HG03280 (cell line): Measurements from ENCODE around the gene KREMEN1.

Experiments
- ATAC-seq: cut with Tn5 transposase; IDR thresholded peaks from one replicate; pipeline ENCODE4 v1.9.1; 2021; ENCODE audit warnings: mild to moderate bottlenecking, moderate library complexity; ENCODE audit not compliant: unreplicated experiment

KREMEN1 gene

GRCh38 chr22:29148036-29148435, 75.2 kb downstream of the KREMEN1 start:
- no peak for ATAC-seq

DNA sequence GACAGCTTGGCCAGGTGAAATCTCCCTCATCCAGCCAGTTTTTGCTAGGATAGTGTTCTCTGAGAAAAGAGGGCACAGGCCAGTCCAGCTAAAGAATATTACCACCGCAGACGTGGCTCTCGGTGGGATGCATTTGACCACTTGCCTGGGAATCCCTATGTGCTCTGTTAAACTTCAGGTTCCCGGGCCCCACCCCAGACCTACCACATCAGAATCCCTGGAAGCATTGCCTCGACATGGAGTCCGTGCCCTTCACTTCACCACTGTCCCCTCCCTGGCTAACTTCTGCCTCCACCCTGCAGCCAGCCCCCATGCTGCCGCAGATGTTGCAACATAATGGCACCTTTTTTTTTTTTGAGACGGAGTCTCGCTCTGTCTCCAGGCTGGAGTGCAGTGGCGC, 76.0 kb downstream of the KREMEN1 start:
- no peak for ATAC-seq

DNA sequence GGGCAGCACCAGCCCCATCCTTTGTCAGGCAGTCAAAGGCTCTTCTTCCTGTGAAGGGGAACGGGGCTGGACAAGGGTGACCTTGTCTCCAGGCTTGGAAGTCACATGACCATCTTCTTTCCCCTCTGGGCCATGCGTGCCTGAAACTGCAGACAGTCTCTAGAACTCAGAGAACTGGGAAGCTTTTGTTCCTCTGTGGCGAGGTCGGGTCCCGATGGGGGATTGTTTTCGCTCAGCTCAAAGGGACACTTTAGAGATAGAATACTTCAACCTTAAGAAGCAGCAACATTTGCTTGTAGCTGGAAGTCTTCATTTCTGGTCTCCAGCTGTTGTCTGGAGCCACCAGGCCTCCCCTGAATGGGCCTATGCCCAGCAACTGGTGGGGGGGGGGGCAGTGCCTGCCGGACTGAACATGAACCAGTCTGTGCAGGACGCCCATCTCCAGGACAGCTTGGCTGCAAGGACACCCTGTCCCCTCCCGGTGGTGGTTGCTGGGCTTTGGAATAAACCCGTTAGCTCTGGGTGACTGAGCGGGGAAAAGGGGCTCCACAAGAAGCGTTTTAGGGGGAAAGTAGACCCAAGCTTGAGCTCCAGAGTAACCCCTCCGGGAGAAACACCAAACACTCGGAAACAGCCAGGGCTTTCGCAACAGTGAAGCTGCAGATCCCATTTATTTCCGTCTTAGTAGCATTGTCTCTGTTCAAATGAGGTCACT, 77.2 kb downstream of the KREMEN1 start:
- no peak for ATAC-seq

- ATAC-seq: no peak
Measured at GRCh38 chr22:29150701-29151100, 77.9 kb downstream of the KREMEN1 start.

DNA sequence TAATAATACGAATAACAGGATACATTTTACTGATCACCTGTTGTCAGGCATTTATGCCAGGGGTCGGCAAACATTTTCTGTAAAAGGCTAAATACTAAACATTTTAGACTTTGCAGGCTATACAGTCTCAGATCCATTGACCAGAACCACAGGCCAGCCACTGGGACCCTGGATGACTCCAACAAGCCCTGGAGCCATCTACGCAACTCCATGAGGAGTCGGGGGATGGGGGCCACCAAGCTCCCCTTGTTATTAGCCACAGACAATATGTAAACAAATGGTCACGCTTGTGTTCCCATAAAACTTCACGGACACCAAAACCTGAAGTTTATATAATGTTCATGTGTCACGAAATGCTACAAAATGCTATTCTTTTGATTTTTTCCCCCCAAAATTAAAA, 78.5 kb downstream of the KREMEN1 start:
- ATAC-seq: no peak

DNA sequence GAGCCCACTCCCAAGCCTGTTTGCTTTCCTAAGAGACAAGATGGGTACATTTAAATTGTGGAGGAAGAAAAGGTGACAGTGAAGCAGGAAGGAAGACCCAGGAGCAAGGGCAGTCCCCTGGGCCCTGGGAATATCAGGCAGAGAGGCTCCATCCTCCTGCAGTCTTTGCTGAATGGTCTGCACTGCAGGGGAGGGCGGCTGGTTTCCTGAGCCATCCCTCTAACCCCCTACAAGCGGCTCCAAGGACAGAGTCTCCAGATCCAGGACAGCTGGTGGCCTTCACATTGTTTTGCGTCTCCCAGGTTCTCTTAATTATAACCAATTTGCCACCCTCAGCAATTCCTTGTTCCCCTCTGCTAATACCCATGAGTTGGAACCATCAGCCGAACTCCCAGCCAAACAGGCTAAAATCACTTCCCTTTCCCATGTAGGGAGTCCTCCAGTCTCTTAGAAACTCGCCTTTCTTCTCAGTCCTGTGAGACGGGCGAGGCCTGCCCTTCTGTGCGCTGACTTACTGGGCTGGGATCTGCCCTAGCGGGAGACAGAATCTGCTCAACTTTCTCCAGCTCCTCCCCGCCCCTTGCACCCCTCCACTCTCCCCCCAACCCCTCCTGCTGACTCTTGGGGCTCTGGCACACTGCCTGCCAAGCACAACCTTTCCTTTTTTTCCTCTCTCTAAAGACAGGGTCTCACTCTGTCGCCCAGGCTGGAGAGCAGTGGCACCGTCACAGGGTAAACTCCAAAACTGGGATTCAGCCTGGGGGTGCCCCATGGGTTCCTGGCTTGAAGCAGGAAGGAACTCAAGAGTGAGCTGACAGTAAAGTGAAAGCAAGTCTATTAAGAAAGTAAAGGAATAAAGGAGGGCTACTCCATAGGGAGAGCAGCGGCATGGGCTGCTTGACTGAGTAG, 79.5 kb downstream of the KREMEN1 start:
- no peak for ATAC-seq

DNA sequence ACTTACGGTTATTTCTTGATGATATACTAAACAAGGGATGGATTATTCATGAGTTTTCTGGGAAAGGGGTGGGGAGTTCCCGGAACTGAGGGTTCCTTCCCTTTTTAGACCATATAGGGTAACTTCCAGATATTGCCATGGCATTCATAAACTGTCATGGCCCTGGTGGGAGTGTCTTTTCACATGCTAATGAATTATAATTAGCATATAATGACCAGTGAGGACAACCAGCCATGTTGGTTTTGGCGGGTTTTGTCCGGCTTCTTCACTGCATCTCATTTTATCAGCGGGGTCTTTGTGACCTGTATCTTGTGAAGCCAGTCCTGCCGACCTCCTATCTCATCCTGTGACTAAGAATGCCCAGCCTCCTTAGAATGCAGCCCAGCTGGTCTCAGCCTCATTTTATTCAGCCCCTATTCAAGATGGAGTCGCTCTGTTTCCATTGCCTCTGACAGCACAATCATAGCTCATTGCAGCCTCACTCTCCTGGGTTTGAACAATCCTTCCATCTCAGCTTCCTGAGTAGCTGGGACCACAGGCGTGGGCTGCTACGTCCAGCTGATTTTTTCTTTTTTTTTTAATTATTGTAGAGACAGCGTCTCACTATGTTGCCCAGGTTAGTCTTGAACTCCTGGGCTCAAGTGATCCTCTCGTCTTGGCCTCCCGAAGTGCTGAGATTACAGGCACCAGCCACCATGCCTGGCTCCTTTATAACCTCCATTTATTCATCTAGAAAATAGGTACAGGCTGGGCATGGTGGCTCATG, 80.3 kb downstream of the KREMEN1 start:
- no peak for ATAC-seq

DNA sequence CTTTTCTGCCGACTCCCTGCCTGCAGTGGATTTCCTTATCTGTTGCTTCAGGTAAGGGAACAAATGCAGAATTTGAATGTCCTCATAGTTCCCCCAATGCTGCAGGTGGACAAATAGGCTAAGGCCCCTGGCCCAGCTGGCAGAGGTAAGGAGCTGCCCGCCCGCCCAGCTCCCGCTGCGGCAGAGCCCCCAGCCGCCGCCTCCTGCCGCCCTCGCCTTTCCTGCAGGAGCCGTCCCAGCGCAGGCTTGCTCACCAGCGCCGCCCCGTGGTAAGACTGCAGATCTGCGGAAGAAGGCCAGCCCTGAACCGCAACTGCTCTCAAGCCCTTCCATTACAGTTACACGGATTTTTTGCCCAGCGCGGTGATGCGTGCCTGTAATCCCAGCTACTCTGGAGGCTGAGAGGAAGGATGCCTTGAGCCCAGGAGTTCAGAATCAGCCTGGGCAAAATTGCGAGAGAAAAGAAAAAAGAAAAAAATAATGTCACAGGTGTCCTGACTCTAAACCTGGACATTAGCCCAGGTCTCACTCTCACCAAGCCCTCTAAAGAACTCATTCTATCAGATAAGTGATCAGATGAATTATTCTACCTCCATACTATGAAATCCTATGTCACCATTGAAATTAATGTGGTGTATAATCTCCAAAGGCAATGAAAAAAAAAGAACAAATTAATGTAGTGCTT, 81.7 kb downstream of the KREMEN1 start:
- peak; percentile 68 for ATAC-seq

DNA sequence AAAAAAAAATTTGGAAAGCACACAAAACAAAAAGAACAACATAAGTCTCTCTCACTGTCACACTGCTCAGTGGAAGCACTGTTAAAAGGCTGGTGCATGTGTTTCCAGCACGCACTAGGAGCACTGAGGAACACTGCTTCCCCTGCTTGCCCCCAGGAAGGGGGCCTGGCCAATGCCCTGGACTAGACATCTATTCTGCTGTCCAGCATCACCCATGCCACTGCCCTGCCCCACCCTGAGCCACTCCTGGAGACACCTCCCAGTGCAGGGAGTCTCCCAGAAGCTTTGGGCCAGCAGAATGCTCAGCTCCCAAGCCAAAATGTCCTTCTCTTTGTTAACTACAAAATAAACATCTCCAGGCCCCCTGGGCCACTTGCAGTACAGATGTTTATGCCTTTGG, 83.1 kb downstream of the KREMEN1 start:
- no peak for ATAC-seq

GRCh38 chr22:29156507-29156906, 83.7 kb downstream of the KREMEN1 start:
- no peak for ATAC-seq

DNA sequence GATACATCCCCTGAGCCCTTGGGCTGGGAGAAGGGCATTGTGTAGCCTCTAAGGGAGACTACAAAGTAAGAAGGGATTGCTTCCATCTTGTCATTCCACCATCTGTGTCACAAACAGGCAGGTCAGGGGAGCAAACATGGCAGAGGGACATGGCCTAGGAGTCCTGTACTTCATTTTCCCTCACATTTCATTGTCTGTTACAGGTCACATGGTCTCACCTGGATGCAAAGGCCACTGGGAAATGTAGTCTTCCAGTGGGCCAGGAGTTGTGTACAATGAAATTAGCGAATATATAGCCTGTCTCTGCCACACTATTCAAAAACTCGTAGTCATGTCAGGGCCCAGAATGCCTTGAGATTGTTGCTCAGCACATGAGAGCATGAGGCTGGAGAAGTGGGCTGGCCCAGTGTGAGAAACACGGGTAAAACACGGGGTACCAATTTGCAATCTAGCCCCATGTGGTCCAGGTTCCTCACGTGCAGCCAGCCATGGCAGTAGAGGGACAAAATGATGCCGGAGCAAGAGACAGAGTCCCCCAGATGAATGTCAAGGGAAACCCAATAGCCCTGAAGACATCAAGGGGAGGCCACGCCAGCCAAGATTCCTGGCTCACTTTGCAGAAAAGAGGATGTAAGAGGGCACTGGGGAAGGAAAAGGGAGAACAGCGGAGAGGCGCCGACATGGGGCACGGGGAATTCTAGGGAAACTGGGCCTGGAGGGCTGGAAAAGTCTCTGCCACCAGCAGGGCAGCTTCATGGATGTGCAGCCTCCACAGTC, 85.1 kb downstream of the KREMEN1 start:
- no peak for ATAC-seq

DNA sequence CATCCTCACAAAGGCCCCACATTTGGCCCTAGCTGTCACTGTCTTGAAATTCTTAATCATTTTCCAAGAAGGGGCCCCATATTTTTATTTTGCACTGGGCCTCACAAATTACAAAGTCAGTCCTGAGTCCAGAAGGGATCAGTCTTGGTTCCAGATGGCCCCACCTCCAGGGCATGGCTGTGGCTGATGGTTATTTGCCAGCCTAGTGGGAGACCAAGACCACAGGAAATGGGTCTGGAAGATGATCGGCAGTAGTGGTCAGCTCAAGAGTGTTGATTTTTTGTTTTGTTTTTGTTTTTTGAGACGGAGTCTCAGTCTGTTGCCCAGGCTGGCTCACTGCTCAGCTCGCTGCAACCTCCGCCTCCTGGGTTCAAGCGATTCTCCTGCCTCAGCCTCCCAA, 85.7 kb downstream of the KREMEN1 start:
- no peak for ATAC-seq

GRCh38 chr22:29163808-29164207, 91.0 kb downstream of the KREMEN1 start:
- ATAC-seq: no peak

GRCh38 chr22:29165321-29166060, 92.7 kb downstream of the KREMEN1 start:
- no peak for ATAC-seq

DNA sequence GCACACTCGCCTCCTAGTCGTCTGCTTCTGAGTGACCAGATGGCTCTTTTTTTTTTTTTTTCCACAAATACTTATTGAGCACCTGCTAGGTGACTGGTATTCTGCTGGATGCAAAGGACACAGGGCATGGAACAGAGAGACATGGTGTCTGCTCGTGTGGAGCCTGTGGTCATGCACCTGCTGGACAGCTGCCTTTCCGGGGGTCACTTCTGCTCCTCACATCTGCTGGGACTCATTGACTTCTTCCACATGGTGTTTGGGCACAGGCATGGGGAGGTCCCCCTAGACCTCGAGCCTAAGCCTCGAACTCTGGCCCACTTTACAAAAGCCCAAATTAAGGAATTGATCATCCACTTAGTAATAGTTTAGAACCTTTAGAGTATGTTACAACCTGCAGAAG, 93.3 kb downstream of the KREMEN1 start:
- ATAC-seq: no peak

DNA sequence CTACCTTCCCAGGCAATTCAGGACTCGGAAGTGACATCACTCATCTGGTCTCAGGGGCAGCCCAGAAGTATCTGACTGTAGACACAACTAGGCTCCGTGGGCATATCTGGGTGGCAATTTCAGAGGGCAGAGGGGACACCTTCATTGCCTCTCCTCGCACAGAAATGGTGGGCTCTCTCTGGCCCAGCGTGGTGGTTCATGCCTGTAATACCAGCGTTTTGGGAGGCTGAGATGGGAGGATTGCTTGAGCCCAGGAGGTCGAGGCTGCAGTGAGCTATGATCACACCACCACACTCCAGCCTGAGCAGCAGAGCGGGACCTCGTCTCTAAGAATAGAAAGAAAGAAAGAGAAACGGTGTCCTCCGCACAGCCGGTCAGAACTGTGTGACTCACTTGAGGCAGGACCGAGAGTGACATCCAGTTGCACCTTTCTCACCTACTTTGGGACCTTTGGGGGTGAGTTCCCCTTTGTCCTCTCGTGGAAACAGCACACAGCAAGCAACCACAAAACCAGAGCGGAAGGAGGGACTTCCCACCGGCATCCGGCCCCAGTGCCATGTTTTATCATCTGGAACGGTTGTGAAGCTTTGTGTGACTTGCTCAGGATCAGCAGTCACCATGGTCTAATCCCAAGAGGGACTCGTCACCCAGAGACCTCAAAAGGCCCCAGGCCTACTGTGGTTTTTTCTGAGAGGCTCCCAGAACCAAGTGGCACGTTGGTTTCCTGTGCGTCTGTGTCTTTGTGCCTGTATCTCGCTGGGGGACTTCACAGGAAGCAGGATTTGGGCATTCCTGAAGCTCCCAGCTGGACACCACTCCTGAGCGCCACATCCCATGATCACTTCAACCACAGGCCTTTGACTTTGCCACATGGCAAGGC, 94.4 kb downstream of the KREMEN1 start:
- peak; percentile 85 for ATAC-seq

- no peak for ATAC-seq
Measured at GRCh38 chr22:29171721-29172120, 98.9 kb downstream of the KREMEN1 start.

DNA sequence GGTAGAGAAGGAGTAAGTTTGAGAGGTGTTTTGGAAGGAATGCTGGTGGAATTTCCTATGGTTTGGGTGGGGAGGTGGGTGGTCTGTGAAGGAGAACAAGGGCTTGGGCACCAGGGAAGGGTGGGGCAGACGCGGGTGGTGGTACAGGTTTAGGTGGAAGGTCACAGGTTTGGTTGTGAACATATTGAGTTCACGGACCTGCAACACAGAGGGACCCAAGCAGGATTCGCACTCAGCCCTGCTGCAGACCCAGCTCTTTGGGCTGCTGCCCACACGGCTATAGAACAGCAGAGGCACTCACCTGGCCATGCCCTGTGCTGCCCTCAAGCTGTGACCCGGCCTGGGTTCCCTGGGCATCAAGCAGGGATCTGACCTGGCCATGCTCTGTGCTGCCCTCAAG, 99.4 kb downstream of the KREMEN1 start:
- ATAC-seq: no peak
